HG03060 (cell line): ENCODE measurements around the gene DYNLL1.
"Not testable (repeated sequence)": the region's sequence is repeated elsewhere in the genome, so short reads cannot be mapped to it uniquely, and the experiment has no call there.

ENCODE experiments used
- ATAC-seq: cut with Tn5 transposase; IDR thresholded peaks from one replicate; pipeline ENCODE4 v1.9.1; 2021; ENCODE audit warnings: low read depth, moderate number of reproducible peaks; ENCODE audit not compliant: unreplicated experiment

The DYNLL1 gene

DNA sequence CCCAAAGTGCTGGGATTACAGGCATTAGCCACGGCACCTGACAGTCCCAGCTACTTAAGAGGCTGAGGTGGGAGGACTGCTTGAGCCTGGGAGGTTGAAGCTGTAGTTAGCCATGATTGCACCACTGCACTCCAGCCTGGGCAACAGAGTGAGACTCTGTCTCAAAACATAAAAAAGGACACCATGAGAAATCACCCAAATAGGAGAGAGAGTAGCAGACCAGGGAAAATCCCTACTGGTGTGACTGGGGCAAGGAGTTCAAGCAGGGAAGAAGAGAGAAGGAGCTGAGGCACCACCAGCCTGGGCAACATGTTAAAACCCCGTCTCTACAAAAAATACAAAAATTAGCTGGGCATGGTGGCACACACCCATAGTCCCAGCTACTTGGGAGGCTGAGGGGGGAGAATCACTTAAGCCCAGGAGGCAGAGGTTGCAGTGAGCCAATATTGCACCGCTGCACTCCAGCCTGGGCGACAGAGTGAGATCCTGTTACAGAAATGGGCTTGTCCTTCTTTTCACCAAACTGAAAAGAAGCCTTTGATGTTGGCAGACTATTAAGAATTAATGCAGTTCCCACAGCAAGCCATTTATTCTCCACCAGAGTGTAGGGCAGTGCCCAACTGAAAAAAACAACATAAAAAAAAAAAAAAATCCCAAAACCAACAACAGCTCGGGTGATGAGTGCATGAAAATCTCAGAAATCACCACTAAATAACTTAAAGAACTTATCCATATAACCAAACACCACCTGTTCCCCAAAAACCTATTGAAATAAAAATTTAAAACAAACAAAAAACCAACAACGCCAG lies 21.9 kb upstream of the DYNLL1 start:
- no peak for ATAC-seq

DNA sequence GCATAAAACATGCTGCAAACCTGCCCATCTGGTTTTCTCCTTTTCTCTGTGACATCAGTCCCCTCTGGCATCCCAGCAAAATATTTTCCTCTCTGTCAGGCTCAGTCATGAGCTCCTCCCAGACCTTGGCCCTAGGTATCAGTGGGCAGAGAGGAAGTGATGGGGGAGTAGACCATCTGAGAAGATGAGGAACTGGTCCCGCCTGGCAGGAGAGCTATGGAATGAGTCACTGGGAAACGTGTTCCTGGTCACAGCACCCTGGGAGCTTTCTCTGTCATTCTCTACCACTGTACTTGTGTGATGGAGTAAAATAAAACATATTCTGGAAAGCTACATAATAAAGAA lies 21.3 kb upstream of the DYNLL1 start:
- ATAC-seq = no peak

DNA sequence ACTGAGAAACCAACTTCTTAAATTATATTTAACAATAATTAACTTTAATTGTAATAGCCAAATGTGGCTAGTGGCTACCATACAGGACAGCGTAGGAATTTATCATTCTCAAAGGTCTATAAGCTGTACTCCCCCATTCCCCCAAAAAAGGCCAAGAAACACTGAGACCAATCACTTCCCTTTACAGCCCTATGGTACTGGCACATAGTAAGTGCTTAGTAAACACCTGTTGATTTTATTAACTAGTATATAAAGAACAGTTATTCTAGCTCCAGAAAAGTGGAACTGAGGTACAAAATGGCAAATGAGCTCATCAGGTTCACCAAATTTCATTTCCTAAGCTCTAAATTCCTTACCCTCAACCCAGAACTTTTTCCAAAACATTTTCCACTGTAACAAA lies 20.3 kb upstream of the DYNLL1 start:
- ATAC-seq = no peak

DNA sequence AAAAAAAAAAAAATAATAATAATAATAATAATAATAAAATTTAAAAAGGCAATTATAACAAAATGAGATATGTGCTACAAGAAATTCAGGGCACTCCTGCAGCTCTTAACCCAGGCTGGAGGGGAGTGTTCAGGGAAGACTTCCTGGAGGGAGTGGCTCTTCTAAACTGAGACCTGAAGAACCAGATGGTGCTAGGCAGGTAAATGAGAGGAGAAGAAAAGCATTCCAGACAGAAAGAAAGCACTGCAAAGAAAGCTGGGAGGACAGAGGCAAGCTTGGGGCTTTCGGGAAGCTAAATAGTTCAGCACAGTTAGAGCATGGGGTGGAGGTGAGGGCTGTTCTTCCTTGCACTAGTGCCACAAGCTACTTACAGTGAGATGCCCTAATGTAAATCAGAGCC lies 16.5 kb upstream of the DYNLL1 start:
- ATAC-seq = no peak

DNA sequence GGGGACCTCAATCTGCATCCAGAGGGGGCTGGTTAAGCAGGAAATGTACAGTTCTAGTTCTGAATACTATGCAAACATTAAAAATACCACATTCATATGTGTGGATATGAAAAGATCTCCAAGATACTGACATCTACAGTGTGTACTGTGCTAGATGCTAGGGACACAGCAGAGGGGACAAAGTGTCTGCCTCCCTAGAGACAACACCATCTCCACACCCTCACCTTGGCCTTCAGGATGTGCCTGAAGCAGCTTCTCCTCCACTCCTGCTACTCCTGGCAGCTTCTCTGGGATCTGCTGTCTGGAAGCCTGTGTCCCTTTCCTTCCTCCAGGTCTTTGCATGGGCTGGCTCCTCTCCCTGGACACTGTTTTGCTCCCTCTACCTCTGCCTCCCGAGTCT lies 15.7 kb upstream of the DYNLL1 start:
- ATAC-seq = no peak

DNA sequence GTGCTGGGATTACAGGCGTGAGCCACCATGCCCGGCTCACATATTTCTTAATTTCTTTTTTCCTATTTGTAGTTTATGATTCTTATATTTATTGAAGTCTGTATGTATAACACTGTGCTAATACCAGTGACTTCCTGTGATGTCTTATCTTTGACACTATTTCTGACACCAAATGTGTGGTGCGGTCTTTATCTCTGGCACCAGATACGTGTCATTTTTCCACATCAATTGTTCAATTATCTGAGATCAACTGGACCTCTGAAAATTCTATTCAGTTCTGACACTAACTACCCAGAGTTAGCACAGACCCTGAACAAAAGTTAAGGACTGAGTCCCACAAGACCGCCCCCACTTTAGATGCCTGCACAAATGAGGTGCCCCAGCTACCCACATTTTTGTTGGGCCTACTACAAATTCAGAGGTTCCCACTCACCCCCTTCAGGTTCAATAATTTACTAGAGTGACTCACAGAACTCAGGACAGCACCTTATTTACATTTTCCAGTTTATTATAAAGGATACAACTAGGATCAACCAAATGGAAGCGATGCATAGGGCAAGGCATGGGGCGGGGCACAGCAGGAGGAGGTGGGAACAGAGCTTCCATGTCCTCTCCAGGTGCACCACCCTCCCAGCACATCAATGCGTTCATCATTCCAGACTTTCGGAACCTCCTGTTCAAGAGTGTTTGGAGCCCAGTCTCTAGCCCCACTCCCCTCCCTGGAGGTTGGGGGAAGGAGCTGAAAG lies 14.7 kb upstream of the DYNLL1 start:
- ATAC-seq = no peak

DNA sequence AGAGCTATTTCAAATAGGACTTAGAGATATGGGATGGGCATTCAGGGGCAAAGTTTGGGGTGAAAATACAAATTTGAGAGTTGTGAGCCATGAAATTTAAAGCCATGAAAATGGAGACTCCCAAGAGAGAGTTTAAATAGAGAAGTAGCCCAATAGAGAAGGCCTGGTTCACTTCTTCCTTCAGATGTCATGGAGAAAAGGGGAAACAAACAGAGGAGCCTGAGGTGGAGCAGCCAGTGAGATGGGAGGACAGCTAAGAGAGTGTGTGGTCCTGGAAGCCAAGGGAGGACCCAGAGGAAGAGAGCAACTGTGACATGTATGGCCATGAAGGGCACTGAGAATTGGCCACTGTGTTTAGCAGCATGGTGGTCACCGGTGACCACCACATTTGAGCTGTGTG lies 12.3 kb upstream of the DYNLL1 start:
- no peak for ATAC-seq

DNA sequence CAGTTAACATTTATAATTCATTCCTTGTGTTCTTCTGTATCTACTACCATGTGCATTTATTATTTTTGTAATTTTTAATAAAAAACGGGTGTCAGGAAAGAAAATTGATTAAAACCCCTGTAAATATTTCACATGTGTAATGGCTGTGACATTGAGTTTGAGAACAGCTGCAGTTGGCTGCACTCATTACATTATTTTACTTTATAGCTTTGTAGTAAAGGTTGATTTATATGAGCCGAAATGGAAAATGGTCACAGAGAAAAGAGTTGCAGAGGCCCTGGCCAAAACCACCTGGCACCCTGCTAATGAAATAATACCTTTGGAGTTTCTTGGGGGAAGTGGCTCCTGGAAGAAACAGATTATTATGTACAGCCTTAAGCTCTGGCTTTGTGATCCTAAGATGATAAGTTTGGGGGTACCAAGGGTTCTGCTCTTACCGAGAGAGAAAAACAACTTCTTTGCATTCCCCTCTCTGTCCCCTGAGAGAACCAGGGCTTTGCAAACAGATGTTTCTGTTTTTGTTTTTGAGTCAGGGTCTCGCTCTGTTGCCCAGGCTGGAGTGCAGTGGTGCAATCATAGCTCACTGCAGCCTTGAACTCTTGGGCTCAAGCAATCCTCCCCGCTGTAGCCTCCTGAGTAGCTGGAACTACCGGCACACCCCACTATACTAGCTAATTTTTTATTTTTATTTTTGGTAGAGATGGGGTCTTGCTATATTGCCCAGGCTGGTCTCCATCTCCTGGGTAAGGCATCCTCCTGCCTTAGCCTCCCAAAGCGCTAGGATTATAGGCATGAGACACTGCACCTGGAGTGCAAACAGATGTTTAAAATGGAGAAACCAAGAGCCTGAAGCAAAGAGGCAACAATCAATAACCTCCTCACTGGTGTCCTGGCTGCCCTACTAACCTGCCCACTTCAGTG lies 9.7 kb upstream of the DYNLL1 start:
- ATAC-seq = no peak

DNA sequence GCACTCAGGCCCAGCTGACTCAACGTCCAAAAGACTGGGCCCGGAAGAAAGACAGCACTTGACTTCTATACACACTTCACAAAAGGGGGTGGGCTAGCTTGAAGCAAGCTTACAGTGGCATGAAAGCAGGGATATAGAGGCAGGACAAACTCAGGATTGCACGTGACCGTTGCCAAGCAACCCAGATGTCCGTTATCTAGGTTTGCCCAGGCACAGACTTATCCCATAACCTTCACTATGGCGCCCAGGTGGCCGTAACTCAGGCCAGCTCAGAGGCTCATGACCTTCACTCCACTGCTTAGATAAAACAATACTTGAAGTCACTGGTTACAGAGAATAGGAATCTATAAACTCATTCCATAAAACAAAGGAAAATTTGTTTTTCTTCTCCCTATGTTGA lies 8.4 kb upstream of the DYNLL1 start:
- ATAC-seq = not testable (repeated sequence)

DNA sequence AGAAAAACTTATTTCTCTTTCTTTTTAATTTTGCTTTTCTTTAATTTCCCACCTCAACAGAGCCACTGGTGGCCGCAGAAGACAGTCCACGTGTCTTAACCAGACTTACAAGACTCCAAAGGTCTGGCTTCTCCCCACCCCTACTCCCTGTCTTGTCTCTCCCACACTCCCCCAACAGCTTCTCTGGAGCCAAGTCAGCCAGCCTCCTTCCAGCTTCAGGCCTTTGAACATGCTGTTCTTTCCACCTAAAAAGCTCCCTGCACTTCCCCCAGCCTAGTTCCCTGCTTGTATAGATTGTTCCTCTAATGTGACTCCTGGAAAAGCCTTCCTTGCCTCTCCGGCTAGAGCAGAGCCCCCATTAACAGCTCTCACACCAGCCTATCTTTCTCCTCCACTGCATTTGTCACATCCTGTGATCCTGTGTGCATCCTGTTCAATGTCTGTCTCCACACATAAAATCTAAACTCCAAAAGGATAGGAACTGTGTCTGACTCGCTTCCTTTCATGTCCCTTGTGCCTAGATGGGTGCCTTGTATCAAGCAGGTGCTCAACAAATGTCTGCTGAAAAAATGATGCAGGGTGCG lies 7.8 kb upstream of the DYNLL1 start:
- no peak for ATAC-seq

DNA sequence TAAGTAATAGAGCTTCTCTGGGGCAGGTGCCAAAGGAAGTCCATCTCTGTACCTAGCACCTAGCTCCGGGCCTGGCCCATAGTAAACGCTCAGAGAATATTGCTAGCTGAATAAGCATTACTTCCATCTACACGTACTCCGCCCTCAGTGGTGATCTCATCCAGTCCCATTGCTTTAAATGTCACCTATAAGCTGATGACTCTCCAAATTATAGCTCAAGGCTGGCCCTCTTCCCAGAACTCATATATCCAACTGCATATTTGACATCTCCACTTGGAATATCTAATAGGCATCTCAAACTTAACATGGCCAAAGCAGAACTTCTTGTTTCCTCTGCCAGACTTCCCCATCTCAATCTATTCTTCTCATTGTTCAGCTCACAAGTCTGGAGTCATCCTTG lies 6.9 kb upstream of the DYNLL1 start:
- no peak for ATAC-seq

DNA sequence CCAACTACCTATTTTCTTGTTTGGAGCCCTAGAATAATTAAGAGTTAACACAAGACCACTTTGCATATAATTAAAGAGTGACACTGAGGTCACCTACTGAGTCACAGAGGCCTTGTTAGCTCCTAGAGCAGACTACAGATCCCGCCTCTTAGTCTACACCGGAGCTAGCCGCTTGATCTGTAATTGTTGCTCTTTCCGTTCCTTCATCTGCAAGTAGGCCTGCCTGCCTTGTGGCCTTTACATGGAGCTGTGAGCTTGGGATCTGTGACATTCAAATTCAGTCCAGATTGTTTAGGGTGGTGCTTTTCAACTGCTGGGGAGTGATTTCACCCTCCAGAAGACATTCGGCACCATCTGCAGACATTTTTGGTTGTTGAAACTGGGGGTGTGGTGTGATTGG lies 5.6 kb upstream of the DYNLL1 start:
- no peak for ATAC-seq

DNA sequence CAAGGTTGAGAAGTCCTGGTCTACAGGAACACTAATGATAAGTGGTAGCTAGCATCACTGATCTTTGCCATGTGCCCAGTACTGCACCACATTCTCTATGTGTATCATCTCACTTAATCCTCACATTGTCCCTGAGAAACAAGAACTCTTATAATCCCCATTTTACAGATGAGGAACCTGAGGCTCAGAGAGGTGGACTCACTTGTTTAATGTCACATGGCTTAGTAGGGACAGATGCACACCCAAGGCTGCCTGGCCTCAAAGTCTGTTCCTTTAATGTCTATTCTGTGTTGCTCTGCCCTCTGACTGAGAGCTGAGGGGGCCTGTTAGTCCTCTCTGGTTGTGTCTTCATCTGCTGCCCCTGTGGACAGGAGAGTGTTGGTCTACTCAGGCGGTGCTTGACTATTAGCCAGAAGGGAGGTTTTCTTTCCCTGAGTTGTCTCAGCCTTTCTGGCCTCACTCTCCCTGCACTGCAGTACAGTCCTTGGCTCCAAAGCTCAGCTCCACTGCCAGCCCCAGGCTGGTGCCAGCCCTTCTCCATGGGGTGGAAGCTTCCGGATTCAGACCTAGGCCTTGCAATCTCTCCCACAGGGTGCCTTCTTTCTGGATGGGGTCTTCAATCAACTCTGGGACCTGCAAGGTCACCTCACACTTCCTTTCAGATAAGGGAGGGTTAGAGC lies 4.9 kb upstream of the DYNLL1 start:
- ATAC-seq = no peak

DNA sequence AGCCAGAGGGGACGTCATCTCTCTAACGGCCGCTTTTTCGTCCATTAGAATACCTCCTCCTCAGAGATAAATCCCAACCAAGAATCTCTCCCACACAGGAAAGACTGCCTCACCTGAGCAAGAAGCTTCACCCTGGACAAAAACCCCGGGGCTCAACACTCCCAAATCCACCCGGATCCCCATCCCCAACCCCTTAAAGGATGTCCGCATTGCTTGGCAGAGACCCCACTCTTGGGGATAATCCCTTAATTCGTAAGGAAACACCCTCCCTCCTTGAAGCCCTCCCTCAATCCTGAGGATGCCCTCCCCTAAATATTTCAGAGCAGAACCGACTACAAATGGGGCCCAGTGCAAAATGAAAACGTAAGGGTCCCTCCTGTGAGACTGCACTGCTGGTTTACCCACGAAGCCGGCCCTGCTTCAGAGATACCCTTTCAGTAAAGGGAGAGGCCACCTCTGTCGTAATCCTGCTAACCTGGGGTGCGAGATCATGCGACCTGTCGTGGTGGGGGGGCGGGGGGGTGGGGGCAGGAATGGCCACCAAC lies 655 bp upstream of the DYNLL1 start:
- no peak for ATAC-seq

DNA sequence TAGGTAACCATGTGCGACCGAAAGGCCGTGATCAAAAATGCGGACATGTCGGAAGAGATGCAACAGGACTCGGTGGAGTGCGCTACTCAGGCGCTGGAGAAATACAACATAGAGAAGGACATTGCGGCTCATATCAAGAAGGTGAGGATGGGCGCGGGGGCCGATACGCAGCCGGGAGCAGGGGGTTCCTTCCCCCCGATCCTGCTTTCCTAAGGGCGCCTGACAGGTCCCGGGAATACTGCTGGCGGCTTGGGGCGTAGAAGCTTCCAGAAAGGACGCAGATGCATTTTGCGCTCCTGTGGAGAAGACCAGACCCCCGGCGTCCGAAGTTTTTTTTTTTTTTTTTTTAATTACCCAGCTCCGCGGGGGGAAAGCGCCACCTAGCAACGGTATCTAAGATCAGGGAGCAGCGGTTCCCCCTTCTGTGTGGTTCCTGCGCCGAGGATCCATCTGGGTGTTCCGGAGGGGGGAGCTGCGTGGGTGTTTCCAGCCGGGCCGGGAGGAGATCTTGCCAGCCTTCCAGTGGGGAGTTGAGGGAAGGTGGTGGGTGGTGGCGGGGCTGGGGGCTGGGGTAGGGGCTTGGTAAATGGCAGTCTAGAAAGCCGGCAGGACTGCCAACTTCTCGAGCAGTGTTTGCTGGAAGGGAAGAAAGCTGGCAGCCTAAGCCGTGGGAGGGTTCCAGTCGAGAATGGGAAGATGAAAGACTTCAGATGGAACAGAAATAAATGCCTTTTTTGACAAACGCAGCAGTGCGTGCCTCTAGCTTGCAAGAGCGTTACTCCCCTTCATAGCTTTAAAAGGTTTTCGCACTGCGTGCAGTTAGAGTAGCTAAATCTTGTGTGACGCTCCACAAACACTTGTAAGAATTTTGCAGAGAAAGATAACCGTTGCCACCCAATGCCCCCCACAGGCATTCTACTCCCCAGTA lies 764 bp downstream of the DYNLL1 start:
- no peak for ATAC-seq

DNA sequence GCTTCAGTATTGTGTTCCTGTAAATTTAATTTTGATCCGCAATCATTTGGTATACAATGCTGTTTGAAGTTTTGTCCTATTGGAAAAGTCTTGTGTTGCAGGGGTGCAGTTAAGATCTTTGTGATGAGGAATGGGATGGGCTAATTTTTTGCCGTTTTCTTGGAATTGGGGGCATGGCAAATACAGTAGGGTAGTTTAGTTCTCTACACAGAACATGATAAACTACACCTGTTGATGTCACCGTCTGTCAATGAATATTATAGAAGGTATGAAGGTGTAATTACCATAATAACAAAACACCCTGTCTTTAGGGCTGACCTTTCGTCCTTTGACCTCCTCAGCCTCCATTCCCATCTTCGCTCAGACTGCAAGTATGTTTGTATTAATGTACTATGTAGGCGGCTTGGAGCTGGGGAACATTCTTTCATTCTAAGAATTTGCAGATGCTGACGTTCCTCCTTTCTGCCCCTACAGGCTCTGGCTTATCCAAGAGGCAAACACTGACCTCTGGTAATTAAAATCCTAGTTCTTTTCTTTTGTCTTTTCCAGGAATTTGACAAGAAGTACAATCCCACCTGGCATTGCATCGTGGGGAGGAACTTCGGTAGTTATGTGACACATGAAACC lies 1.7 kb downstream of the DYNLL1 start:
- ATAC-seq = no peak

DNA sequence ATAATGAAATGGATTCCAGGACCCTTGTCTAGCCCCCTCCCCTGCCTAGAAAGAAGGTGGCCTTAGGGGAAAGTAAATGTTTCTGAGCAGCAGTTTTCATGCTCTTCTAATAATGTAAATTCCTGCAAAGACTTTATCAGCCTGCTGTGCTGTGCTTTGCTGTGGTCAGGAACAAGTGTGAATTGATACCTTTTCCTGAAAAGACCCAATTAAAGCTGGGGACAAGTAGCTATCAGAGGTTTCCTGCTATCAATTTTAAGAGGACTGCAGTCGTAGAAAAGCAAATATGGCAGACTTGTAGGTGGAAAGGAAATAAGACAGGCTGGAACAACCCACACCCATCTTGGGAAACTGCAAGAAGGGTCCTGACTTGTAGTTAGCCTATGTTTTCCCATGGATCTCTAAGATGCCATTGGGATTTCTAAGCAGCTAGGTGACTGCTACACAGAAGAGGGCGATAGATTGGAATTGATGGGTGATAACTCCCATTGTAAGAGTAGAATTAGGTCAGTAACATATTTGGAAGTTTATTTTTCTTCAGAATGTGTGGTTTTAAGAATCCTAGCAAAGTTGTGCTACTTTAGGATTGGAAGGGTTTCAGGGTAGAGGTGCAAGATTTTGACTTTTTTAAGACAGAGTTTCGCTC lies 3.1 kb downstream of the DYNLL1 start:
- ATAC-seq = no peak

DNA sequence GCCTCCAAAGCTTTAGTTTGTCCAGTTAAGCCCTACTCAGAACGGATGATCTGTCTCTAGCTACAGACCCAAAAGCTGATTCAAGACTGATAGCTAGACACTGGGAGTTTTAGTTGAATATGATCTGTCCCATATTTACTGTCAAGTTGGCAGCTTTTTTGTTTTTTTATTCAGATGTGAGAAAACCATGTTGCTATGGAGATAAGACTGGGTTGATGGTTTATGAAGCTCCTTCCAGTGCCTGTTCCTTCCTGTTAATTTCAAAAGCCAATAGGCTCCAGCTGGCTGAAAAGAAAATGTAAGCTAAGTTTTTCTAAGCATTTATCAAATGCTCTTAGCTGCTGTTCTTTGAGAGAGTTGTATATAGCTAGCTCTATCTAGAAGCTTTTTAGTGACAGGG lies 4.7 kb downstream of the DYNLL1 start:
- no peak for ATAC-seq
